AG08396 (cell line): Measurements from ENCODE around the gene PGBD1.

Source experiments
- DNase-seq: peaks from one replicate; pipeline ENCODE4 v3.0.0; 2012; ENCODE audit warnings: low spot score, mixed read lengths

PGBD1 gene

DNA sequence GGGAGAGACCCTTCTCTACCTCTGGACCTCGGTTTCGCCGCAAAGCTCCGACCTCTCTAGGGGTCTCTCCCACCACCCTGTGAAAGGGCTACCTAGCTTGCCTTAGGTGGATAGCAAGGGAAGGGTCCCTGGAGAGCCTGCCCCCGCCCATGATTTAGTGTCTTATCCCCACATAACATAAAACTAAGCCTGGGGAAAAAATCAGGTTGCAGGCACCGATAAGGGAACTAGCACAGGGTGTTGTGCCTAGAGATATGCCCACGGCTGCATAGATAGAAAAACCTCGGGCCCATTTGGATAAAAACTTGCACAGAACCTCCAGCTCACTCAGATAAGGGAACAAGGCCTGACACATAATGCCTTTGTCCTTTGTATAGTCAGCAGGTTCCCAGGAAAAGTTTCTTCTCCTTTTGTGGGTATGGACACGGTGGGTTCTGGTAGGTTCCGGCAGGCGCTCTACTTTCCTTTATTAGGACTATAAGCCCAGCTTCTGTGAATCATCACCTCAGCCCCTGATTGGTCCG lies 53.7 kb downstream of the PGBD1 start:
- DNase-seq, result no peak

DNA sequence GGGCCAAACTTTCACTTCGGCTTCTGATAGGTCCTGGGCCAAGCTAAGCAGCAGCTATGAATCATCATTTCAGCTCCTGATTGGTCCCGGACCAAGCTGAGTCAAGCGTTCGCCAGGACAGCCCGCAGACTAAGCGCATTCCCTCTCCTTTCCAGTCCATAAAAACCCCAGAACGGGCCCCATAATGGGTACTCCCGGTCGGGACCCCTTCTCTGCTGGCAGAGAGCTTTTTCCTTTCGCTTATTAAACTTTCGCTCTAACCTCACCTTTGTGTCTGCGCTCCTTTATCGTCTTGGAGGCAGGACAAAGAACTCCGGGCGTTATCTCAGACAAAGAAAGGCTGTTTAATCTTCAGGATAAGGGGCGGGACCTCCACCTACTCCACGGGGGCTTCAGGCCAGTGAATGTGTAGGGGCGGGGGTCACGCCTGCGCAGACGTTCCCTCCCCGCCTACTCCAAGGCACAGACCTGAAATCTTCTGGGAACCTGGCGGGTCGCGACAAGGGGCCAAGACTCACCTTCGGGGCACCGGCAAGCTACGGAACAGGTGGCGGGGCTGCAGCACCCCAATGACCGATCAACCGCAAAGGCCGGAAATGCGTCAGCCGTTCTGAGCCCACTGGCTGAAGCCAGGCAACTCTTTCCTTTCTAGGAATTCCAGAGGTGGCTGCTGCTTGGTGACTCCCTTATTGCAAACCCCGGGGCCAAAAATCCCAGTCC lies 54.4 kb downstream of the PGBD1 start, which contains the start of gene ZSCAN31:
TSS of gene ZSCAN31 (minus strand) at position 585 of the 720 bp plus-strand sequence. CDS start 6,465 bp downstream, outside the sequence.
- DNase-seq, result peak; percentile 90

DNA sequence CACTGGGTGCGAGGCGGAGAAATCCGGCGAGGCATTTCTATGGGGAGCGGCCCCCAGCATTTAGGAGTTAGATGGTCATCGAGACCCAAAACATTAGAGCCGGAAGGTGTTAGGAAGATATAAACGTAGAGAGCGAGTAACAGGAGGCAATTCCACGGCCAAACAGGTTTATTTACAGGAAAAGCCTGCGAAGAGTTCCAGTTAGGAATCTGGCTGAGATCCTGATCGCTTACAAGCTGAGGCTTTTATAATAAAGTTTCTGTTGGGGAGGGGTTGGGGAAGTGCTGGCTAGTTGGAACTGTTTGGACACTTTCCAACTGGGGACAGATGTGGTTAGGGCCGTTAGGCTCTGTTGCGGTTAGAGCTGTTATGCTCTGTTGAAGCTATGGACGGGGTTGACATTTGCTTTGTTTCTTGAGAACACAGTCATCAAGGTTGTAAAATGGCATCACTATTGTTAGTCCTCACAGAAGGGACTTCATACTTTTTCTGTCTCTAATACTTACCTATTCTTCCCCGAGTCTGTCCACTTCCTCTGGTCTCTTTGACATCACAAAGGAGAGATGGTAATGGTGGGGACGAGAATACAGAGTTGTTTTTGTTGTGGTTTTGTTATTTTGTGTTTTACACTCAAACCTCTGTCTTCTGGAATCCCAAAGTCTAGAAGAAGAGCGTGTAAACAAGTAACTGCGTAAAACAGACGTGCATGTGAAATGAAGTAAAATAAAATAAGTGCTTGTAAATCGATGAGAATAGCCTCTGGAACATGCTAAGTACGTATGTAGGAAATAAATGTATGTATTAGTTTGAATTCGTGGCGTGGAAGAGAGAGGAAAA lies 55.1 kb downstream of the PGBD1 start:
- DNase-seq, result no peak

DNA sequence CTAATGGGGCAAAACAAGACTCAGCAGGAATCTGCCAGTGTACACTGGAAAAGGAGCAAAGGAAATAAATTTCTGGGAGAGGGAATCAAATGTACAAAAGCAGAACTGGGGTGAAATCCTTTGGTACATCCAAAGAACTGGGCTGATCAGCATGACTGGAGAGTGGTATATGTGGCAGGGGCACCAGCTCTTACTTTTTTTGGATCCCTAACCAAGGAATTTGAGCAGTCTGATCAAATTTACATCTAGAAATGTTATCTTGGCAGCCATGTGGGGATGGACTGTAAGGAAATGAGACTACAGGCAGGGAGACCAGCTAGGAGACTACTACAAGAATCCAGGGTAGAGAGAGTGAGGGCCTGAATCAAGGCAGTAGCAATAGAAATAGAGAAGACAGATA lies 55.7 kb downstream of the PGBD1 start:
- no peak for DNase-seq

DNA sequence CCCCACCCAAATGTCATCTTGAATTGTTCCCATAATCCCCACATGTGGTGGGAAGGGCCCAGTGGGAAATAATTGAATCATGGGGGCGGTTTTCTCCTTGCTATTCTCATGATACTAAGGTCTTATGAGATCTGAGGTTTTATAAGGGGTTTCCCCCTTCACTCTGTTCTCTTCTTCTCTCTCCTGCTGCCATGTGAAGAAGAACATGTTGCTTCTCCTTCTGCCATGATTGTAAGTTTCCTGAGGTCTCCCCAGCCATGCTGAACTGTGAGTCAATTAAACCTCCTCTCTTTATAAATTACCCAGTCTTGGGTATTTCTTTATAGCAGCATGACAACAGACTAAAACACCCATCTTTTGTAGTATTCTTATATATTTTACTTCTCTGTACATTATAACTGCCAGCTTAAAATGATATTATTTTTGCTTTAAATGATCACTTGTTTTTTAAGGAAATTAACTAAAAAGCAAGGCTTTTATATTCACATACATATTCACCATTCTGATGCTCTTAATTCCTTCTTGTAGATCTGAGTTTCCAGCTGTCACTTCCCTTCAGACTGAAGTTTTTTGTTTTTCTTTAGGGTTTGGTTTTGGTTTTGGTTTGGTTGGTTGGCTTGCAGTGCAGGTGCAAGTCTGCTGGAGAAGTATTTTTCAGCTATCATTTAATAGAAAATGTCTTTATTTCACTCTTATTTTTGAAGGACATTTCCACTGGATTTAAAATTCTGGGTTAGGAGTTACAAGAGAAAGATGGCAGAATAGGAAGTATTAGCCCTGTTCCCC lies 59.1 kb downstream of the PGBD1 start:
- DNase-seq, result no peak

DNA sequence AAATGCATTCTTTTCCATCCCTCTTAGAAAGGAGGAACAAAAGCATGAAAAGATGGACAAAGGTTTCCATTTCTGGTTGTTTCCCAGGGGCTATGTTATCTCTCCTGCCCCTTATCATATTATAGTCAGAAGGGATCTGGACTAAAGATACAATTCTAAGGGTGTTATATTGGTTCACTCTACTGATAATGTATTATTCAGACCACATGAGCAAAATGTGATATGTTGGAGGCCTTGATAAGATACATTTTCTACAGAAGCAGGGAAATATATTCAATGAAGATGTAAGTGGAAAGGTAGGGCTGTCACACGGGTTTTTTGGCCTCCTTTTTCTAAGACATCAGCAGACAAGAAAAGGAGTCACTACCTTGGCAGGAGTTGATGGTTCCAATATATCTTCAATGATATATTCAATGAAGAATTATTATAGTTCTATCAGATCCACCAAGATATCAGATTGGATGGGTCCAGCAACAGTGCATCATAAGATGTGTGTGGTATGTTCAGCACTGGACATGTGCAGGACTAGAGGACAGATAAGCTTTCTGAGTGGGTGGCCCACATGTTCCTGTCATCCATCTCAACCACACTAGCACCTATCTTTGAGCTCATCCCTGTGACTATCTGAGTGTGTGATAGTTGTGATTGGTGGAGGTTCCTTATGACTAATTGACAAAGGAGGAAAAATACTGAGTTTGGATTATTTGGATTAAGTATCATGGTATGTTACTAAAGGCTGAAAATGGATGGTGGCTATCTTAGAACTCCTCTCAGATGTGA lies 62.7 kb downstream of the PGBD1 start:
- DNase-seq, result no peak

GRCh38 chr6:28345201-28345600 lies 63.8 kb downstream of the PGBD1 start:
- DNase-seq, result no peak

DNA sequence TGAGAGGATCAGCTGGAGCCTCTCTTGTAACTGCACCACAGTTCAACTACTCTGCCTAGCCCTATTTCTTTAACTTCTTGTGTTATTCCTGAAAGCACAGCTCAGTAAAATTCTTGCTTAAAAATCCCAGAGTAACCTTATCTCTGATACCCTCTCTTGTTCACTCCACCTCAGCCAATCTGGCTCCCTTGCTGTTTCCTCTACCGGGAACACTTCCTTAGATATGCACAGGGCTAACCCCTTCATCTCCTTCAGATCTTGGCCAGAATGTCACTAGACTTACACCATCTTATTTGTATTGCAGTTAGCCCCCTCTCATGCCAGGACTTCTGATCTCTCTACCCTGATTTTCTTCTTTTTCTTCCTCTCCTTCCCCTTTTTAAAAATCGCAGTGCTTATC lies 65.7 kb downstream of the PGBD1 start:
- no peak for DNase-seq

GRCh38 chr6:28349344-28349891 lies 68.0 kb downstream of the PGBD1 start:
- DNase-seq, result no peak

DNA sequence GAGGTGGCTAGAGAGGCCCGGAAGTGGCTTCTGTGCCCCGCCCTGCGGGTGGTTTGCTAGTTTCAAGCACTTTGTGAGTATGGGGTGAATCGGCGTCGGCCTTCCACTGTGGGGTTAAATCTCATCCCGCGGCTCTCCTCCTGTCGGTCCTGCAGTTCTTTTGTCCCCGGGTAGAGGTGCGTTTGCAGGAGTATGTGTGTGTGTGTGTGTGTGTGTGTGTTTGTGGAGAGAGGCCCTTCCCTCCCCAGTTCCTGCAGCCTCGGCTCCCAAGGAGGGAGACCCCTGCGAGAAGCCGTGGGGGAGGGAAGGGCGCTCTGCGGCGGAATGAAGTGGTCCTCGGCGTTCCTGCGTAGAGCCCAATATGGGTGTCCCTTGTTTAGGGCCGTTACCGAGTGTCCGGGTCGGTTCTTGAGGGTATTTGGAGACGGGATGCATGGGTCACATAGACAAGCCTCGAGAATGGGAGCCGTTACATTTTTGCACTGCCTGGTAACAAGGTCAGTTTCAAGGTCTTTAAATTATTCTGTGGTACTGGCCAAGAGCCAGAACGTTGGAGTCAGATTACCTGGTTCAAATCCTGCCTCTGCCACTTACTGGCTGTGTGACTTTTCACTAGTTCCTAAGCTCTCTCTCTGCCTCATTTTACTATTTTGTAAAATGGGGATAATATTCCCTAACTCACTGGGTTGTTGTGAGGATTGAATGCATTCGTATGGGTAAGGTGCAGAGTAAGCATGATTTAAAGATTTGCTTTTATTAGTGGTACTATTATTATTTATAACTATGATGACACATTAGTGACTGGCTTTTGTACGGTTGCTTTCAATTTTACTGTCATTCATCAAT lies 68.7 kb downstream of the PGBD1 start, which contains the start of gene ZKSCAN3:
TSS of gene ZKSCAN3 (plus strand) at position 56 of the 846 bp plus-strand sequence. CDS start 9,640 bp downstream, outside the sequence.
- peak; percentile 76 for DNase-seq

DNA sequence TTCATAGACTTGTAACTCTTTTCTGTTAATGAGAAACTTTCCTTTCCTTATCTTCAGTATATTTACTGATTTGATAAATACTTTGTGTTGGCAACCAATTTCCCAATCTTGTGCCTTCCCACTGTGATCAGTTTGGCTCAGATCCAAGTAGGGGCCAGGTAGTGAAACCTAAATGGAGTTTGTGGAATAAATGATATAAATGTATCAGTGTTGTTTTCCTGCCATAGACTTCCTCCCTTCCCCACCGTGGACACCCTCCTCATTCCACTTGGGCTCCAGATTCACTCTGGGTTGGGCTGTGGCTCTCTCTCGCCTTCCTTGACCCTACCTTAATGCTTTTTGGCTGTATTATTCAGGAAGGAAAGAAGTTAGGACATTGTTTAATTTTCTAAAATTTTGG lies 69.7 kb downstream of the PGBD1 start:
- no peak for DNase-seq

GRCh38 chr6:28351493-28351925 lies 70.1 kb downstream of the PGBD1 start:
- DNase-seq, result no peak
